ENCODE data around the gene RPP30.

The RPP30 gene

DNA sequence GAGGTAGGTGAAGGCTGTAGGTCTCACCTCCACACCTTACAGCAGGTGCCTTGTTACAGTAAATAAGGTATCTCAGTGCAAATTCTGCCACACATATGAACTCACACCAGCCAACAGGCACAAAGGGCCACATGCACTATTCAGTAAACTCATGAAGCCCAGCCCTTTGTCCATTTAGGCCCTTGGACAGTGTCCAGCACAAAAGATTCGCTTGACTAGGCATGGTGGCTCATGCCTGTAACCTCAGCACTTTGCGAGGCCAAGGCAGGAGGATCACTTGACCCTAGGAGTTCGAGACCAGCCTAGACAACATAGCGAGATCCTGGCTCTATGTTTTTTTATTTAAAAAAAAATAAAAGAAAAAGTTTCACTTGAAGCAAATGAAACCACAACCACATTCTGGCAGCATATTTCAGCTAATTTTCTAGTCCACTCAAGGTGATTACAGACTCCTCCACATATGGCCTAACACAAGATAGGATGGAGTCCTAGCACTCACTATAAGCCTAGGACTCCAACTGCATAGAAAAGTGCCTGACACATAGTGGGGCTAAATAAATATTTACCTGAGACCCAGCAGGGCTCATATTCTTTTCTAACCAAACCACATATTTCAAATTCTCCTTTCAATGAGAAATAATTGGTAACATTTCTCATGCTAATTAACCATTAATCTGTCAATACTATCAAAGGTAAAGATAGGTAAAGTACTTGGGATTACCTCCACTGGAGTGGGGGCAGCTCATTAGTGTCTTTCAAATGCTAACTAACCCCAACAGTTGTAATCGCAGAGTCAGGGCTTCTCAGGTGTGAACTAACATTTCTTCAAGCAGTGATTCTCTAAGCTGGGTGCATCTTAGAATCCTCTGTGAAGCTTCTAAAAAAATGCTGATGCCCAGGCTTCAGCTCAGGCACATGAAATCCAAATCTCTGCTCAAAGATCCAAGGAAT, 53.6 kb downstream of the RPP30 start:
- TF ChIP-seq CTCF (IDR thresholded peaks at IDR 0.05; ENCODE audit: borderline replicate concordance, control extremely low read depth, extremely low read depth, insufficient read depth, missing control alignments): no peak
- no peak for DNase-seq (ENCODE audit: low spot score)
- in situ Hi-C loops (cut with MboI; ENCODE audit: low sequenced_read_pairs, unreplicated experiment): no loop called here

DNA sequence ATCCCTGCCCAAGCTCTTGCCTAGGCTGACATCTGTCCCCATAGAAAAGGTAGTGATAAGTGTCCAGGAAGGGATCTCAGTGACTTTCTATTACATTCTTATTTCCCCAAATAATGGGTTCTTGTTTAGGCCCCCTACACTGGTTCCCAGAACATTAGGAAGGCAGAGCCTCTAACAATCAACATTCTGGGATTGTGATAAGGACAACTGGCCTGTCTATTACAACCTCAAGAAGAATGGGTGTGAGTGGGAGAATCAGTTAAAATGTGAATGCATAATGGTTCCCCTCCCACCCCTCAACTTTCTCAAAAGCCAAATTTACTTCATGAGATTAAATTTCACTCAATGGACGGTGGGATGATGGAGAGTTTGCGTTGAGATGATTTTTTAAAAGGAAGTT, 55.5 kb downstream of the RPP30 start:
- TF ChIP-seq CTCF (IDR thresholded peaks at IDR 0.05; ENCODE audit: borderline replicate concordance, control extremely low read depth, extremely low read depth, insufficient read depth, missing control alignments): no peak
- in situ Hi-C loops (cut with MboI; ENCODE audit: low sequenced_read_pairs, unreplicated experiment): no loop called here
- no peak for DNase-seq (ENCODE audit: low spot score)

DNA sequence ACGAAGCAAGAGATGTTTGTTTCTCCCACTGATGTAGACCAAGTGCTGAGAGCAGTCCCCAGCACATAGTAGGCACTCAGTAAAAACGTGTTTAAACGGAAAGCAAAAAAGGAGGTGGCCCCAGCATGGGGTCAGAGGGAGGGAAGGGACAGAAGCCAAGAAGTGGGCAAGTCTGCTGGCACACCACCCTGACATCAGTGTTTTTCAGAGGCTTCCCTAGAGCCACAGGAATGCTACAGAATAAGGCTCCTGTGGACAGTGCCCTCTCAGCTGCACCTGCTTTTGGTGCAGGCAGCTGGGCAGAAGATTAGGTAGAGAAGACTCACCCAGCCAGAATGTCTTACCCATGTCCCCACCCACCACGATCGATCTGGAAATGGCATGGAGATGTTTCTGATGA, 57.4 kb downstream of the RPP30 start:
- no peak for DNase-seq (ENCODE audit: low spot score)
- in situ Hi-C loops (cut with MboI; ENCODE audit: low sequenced_read_pairs, unreplicated experiment): no loop called here
- TF ChIP-seq CTCF (IDR thresholded peaks at IDR 0.05; ENCODE audit: borderline replicate concordance, control extremely low read depth, extremely low read depth, insufficient read depth, missing control alignments): no peak

DNA sequence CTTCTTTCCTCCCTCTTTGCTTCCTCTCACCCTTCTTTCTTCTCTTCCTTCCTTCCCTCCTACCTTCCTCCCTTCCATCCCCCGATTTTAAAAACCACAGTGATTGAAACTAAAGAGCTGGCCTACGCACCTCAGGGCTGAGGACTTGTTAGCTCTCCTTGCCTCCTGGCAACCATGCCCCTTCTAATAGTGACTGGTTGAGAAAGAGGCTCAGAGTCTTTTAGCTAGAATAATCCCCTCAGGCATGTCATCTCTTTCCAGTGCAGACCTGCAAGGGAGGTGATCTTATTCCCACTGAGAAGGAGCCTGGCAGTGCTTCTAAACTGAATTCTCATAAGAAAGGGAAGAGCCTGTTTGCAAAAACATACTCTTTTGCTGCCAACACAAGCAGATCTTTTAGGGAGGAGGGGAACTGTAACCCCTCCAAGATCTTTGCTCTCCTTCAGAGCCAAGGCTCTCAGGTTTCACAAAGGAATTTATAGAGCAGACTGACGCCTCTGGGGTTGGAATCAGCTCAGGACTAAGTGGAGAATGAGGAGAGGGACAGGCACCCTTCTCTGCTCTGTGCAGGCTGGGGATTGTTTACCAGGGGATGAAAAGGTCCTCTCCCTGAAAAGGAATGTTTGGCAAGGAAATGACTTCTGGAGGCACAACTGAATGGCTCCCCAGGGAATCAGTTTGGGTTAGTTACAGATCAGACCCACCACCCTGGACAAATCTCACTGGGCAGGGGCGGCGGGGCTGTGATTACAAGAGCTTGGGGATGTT, 58.5 kb downstream of the RPP30 start:
- no peak for DNase-seq (ENCODE audit: low spot score)
- in situ Hi-C loops (cut with MboI; ENCODE audit: low sequenced_read_pairs, unreplicated experiment): no loop called here
- TF ChIP-seq CTCF (IDR thresholded peaks at IDR 0.05; ENCODE audit: borderline replicate concordance, control extremely low read depth, extremely low read depth, insufficient read depth, missing control alignments): no peak

DNA sequence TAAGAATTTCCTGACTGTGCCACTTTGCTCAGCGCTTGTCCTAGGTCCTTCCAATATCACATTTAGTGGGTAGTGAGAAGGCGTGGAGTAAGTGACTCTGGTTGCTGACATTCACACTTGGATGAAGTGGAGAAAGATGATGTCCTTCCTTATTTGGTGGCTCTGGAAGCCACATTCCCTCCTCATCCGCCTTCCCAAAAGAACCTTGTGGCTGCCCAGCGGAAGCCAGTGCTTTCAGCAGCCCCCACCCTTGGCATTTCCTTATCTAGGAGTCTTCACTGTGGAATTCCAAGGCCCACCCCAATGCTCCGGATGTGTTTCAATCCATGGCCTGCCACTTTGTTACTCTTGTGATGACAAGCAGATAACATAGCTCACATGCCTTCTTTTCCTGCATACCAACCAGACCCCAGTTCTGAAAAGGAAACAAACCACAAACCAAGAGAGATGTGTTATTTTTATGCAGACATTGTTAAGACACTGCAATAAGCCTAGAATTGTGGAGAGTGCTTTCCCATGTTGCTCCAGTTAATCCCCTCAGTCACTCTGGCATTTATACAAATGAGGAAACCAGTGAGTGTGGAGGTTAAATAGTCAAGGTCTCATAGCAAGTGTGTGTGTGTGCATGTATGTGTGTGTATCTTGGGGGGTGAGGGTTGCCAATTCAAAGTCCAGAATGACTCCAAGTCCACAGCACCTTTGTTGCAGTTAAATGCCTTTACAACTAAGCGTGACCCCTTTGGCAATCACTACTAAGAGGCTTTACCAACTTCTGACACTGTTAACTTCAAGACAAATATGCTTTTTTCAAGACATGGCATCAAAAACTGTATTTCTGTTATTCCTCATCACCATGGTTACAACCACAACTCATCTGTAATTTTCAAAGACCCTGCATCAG, 59.4 kb downstream of the RPP30 start:
- no peak for DNase-seq (ENCODE audit: low spot score)
- in situ Hi-C loops (cut with MboI; ENCODE audit: low sequenced_read_pairs, unreplicated experiment): no loop called here
- no peak for TF ChIP-seq CTCF (IDR thresholded peaks at IDR 0.05; ENCODE audit: borderline replicate concordance, control extremely low read depth, extremely low read depth, insufficient read depth, missing control alignments)

Measured in GM13976 (cell line).